HG02798 (cell line): ENCODE measurements around the gene KRT78.
"Not testable (repeated sequence)": the region's sequence is repeated elsewhere in the genome, so short reads cannot be mapped to it uniquely, and the experiment has no call there.

Experiments used
- ATAC-seq: cut with Tn5 transposase; IDR thresholded peaks from one replicate; pipeline ENCODE4 v1.9.1; 2021; ENCODE audit warnings: mild to moderate bottlenecking; ENCODE audit not compliant: unreplicated experiment, poor library complexity

The KRT78 gene

GRCh38 chr12:52848661-52849255 lies at the start of gene KRT78:
Gene KRT78 (minus strand): TSS chr12:52848994. CDS start chr12:52848930, 64 bp downstream.
- no peak for ATAC-seq

GRCh38 chr12:52896190-52897100 lies 47.7 kb upstream of the KRT78 start:
- ATAC-seq, result no peak

DNA sequence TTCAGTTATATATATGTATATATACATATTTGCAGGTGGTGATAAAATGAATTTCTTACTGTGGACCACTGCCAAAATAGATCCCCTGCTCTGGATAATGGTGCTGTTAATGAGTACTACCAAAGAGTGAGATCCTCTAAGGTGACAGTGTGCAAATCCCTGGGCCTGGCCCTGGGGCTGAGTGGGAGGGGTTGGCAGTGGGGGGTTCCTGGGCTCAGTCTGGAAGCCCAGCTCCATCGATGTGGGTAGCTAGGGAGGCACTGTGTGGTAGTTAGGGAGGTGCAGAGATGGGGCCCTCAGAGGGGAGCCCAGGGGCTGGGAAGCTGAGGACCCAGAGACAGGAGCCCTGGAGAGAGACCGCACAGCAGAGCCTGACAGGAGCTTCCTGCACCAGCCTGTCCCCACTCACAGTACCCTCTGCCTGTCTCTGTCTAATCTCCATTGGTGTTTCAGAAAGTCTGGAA lies 47.0 kb upstream of the KRT78 start:
- no peak for ATAC-seq

DNA sequence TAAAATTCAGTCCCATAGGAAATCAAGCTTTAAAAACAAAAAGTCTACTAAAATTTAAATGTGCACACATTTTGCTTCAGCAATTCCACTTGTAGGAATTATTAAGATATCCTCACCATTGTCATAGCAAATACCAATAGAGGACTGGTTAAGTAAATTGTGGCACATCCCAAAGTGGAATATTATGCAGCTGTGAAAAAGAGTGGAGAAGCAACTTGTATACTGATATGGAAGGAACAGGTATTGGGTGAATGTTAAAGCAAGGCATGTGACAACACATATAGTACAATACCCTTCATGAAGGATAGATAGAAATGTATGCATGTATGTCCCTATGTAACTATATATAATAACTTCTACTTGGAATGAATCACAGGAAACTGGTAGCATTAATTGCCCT lies 44.2 kb upstream of the KRT78 start:
- ATAC-seq, result no peak

DNA sequence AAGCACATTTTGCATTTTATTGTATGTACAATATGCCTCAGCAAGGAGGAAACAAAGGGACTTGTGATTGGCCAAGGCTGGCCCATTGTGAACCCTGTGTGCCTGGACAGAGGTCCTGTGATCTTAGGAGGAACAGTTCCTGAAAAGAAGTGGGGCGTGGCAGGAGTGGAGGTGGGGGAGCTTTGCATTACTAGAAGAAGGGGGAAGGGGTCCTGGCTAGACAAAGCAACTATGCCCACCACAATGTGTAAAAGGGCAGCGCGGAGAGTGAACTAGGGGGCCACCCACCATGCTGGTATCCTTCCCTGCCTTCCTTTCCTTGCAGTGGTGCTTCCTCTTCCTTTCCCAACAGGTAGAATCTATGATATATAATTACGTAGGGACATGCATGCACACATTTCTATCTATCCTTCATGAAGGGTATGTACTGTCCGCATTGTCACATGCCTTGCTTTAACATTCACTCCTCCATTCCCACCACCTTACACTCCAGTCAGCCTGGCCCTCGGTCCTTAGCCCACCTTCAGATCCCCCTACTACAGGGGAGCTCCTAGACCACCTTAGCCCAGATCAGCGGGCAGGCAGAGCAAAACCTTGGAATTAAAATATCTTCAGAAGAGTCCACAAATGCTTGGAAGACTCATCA lies 43.5 kb upstream of the KRT78 start:
- no peak for ATAC-seq

DNA sequence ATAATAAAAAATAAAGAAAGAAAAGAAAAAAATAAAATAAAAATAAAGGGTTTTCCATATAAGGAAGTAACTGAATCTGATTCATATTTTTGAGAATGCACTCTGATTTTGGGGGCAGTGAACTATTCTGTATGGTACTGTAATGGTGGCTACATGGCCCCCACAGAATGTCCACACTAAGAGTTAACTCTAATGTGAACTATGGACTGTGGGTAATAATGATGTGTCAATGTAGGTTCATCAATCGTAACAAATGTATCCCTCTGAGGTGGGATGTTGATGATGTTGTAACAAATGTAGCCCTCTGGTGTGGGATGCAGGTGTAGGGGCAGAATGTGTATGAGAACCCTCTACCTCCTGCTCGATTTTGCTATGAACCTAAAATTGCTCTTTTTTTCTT lies 42.2 kb upstream of the KRT78 start:
- no peak for ATAC-seq

DNA sequence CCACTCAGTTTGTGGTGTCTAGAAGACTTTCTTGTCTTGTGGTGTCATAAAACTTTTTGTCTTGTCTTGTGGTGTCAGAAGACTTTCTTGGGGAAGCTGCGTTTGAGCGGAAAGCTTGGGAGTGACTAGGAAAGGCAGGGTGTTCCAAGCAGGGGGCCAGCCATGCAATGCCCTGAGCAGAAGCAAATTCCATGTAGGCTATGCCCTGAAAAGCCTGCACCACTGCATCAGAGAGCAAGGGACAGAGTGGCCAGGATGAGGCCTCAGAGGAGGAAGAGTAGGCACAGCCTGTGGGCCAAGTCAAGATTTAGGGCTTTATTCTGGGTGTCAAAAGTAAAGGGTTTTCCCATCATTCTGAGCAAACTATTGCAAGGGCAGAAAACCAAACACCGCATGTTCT lies 41.6 kb upstream of the KRT78 start:
- no peak for ATAC-seq

- ATAC-seq, result peak; percentile 52
Measured at GRCh38 chr12:52884526-52885293, 35.9 kb upstream of the KRT78 start.

DNA sequence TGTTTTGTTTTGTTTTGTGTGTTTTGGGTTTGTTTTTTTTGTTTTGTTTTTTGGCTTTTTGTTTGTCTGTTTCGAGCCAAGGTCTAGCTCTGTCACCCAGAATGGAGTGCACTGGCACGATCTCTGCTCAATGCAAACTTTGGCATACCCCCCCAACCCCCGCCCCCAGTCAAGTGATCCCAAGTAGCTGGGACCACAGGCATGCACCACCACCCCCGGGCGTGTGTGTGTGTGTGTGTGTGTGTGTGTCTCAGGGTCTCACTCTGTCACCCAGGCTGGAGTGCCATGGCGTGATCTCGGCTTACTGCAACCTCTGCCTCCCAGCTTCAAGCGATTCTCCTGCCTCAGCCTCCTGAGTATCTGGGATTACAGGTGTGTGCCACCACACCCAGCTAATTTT lies 31.7 kb upstream of the KRT78 start:
- ATAC-seq, result not testable (repeated sequence)

DNA sequence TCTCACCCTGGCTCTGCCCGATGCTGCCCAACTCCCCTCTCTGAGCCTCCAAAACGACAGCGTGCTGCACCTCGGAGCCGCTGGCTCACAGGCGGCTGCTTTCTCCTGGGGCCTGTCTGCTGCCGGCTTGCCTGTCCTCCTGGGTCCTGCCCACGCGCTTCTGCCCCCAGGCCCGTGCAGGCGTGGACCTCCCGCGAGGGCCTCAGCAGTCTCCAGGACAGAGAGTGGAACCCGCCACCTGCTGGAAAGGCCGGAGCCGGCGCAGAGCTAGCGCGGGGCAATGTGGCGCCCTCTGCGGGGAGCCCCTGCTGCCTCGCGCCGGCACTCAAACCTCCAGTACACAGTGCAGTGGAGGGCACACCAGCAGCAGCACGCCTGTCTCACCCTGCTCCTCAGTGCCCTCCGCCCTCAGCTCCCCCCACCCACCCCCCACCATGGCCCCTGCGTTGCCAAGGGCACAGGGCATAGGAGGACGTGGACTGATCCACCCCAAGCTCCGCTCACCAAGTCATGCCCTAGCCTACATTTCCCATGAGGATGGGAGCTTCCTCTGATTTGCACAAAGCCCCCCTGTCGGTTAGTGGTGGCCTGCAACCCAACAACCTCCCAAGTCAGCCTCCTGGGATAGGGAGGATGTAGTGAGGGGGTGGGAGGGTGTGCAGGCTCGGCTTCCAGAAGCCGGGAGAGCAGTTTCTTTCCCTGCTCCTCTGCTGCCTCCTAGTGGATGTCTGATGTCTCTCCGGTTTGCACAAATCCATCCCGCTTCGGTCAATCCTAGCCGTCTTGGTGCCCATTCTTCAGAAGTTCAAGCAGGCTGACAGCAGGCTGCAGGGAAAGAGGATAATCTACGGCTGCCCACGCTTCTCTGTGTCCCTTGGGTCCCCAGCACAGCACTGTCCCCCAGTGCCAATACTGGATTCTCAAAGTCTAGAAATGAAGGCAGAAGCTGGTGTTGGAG lies 30.9 kb upstream of the KRT78 start:
- ATAC-seq, result peak; percentile 57

DNA sequence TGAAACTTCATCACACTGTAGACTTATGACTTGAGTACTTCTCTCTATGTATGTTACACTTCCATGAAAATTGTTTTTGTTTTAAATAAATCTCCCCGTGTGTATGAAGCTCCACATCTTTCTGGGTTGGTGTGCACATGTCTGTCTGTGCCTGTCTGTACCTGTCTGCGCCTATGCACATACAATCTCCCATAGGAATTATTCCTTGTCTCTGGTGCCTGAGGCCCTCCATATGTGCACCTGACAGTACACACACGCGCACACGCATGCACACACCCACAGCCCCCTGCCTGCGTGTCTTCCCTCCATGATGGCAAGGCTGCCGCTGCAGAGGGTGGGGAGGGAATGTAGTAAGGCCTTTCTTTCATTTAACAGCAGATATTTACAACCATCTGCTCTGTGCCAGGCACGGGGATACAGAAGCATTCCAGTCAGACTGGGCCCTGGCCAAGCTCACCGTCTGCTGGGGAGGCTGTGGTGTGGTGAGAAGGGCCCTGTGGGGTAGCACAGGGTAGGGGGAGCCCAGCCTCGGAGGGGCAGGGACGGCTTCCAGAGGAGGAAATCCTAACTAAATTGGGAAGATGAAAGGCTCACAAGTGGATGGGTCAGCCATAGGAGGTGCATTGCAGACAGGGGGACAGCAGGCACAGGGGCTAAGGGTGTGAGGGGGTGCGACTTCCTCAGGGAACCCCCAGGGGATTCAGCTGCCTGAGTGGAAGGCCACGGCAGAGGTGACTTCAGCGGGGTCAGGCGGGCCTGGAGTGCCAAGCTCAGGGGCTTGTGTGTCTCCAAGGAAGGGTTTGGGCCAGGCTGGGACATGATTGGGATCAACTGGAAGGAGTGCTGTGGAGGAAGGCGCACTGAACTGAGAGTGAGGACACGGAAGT lies 30.0 kb upstream of the KRT78 start:
- no peak for ATAC-seq

GRCh38 chr12:52877242-52877641 lies 28.4 kb upstream of the KRT78 start:
- ATAC-seq, result no peak

GRCh38 chr12:52876372-52876771 lies 27.6 kb upstream of the KRT78 start:
- ATAC-seq, result no peak

- no peak for ATAC-seq
Measured at GRCh38 chr12:52874573-52875435, 26.0 kb upstream of the KRT78 start.

DNA sequence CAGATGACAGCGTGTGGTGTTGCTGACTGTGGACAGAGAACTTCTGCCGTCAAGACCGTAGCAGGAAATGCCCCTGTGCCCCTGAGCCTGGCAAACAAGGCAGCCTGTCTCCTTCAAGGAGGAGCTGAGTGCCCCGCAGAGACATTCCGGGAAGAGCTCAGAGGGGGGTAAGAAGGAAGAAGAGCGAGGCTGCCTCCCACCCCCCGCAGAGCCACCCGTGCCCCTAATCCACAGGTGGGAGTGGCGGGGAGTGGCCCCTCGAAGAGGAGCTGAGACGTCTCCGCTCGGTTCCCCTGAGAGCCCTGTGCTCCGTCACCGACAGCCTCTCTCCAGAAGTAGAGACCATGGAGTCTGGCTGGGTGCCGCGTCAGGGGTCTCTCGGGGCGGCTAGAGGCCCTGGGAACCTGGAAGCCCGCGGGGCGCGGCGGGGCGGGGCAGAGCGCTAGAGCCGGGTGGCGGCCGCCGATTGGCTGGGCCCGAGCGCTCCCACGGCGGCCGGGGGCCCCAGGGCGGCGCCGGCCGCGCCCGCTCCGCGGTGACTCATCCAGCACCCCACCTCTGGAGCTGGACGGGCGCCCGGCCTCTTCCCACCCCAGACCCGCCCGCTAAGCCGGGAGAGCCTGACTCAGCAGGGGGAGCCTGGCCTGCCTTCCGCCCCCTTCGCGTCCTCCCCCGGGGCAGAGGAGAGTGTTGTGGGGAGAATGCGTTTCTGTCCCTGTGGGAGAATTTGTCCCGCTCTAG lies 25.2 kb upstream of the KRT78 start:
- peak; percentile 58 for ATAC-seq

DNA sequence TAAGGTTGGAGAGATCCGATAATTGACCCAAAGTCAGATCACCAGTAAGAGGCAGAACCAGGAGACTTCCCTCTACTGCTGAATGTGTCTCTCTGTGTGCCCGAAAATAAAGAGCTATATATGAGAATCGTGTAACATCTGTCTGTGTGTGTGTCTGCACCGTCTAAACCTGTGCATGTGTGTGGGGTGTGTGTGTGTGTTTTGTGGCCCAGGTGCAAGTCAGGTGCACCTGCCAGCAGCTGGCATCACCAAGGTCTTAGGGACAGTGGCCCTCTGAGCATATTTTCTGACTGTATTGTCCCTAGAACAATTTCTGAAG lies 24.7 kb upstream of the KRT78 start:
- ATAC-seq, result no peak
